Smooth muscle cell (in vitro differentiated cells): Measurements from ENCODE around the gene ARL6IP1. TPM values are rescaled to one million over a fixed set of nuclear protein-coding genes. Genes with fewer than 3 reads are reported as not detected.

Experiments
- DNase-seq: peaks from one replicate; lab custom pipeline; 2025; ENCODE audit not compliant: unreplicated experiment; lab: John Stamatoyannopoulos, UW
- H2AFZ ChIP-seq: fragments of 200-600 bp; sonication (generic); 2 replicates; pipeline ENCODE4 v1.6.0; 2016; ENCODE audit warnings: antibody characterized with exemption, low read depth, mild to moderate bottlenecking
- H3F3A ChIP-seq: fragments of 200-600 bp; sonication (generic); 2 replicates; pipeline ENCODE4 v1.6.0; 2017; ENCODE audit warnings: antibody characterized with exemption, low read depth
- H3K27ac ChIP-seq: fragments of 200-600 bp; sonication (generic); 2 replicates; pipeline ENCODE4 v1.5.1; 2016; ENCODE audit warnings: low read depth, mild to moderate bottlenecking
- H3K27me3 ChIP-seq: fragments of 200-600 bp; sonication (generic); 2 replicates; pipeline ENCODE4 v1.6.1; 2016; ENCODE audit warnings: low read depth, mild to moderate bottlenecking
- H3K36me3 ChIP-seq: fragments of 200-600 bp; sonication (generic); 2 replicates; pipeline ENCODE4 v1.5.1; 2016; ENCODE audit warnings: low read depth
- H3K4me1 ChIP-seq: fragments of 200-600 bp; sonication (generic); 2 replicates; pipeline ENCODE4 v1.5.1; 2016; ENCODE audit warnings: low read depth
- H3K4me2 ChIP-seq: fragments of 200-600 bp; sonication (generic); 2 replicates; pipeline ENCODE4 v1.6.0; 2016; ENCODE audit warnings: mild to moderate bottlenecking
- H3K4me3 ChIP-seq: fragments of 200-600 bp; sonication (generic); 2 replicates; pipeline ENCODE4 v1.5.1; 2016; ENCODE audit warnings: mild to moderate bottlenecking
- H3K79me2 ChIP-seq: fragments of 200-600 bp; sonication (generic); 2 replicates; pipeline ENCODE4 v1.6.0; 2016; ENCODE audit warnings: low read depth, mild to moderate bottlenecking
- H3K9ac ChIP-seq: fragments of 200-600 bp; sonication (generic); 2 replicates; pipeline ENCODE4 v1.6.0; 2016; ENCODE audit warnings: low read depth
- H3K9me3 ChIP-seq: fragments of 200-600 bp; sonication (generic); replicated peaks from 2 replicates; pipeline ENCODE4 v1.5.1; 2016; ENCODE audit warnings: low read depth
- H4K20me1 ChIP-seq: fragments of 200-600 bp; sonication (generic); 2 replicates; pipeline ENCODE4 v1.6.0; 2016; ENCODE audit warnings: low read depth
- WGBS: methylation state at CpG from one replicate; pipeline ENCODE4 v1.1.7; 2016; ENCODE audit warnings: low lambda C conversion rate; 5-methylcytosine and 5-hydroxymethylcytosine counted together
- polyA plus RNA-seq: library from polyadenylated mRNA; unstranded; fragments of >200 nt; fragmentation: Nextera tagmentation; extraction: Ambion mirVana; gene quantifications from 2 replicates; pipeline ENCODE4 v1.2.1, GENCODE V29; 2016
- total RNA-seq: library from RNA; depleted of rRNA; stranded (reverse); fragments of >200 nt; gene quantifications from 2 replicates; pipeline ENCODE4 v1.2.3, GENCODE V29; 2014
- TF ChIP-seq, protein P1 (sequence below): fragments of 200-600 bp; sonication (generic); IDR thresholded peaks from 2 replicates; pipeline ENCODE4 v1.5.1; 2017; ENCODE audit warnings: borderline replicate concordance, mild to moderate bottlenecking, antibody characterized with exemption; ENCODE audit not compliant: insufficient read depth, poor library complexity, severe bottlenecking

Gene ARL6IP1
- total and polyA plus RNA-seq, 2 experiments from 2014 or later, result 90.6 to 205 TPM

DNA sequence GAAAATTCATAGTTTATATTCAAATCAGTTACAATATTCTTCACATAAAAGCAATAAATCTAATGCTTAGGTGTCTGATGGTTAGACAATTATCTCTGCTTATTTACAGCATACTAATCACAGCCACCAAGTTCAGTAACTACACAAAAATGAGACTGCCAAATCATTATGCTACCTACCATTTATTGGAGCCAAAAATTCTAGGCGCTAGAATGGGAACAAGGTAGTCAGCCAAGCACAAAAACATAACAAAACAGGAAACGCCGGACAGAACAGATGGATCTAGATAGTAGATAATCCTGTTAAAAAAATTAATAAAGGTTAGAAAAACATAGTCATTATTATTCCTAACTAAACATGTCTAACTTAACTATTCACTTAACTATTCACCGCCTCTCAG is 3.6 kb downstream of the ARL6IP1 start:
- H3K27ac ChIP-seq, result no peak overlapping the region
- no peaks in the 10 kb centered on the region for H3K9me3 ChIP-seq
- H3F3A ChIP-seq, result peaks cover 10% of the 10 kb centered on the region
- peaks cover 56% of the 10 kb centered on the region for H3K79me2 ChIP-seq
- WGBS, result 97% methylated on average over 4 of the region's 4 CpGs
- no peaks in the 10 kb centered on the region for H3K27me3 ChIP-seq
- H4K20me1 ChIP-seq, result peaks cover 33% of the 10 kb centered on the region
- H3K36me3 ChIP-seq, result peaks cover 16% of the 10 kb centered on the region
- no peak for DNase-seq
- H3K4me1 ChIP-seq, result peaks cover 21% of the 10 kb centered on the region
- no peak overlapping the region for H3K9ac ChIP-seq
- TF ChIP-seq, protein P1, sequence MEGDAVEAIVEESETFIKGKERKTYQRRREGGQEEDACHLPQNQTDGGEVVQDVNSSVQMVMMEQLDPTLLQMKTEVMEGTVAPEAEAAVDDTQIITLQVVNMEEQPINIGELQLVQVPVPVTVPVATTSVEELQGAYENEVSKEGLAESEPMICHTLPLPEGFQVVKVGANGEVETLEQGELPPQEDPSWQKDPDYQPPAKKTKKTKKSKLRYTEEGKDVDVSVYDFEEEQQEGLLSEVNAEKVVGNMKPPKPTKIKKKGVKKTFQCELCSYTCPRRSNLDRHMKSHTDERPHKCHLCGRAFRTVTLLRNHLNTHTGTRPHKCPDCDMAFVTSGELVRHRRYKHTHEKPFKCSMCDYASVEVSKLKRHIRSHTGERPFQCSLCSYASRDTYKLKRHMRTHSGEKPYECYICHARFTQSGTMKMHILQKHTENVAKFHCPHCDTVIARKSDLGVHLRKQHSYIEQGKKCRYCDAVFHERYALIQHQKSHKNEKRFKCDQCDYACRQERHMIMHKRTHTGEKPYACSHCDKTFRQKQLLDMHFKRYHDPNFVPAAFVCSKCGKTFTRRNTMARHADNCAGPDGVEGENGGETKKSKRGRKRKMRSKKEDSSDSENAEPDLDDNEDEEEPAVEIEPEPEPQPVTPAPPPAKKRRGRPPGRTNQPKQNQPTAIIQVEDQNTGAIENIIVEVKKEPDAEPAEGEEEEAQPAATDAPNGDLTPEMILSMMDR, result no peak
- no peak overlapping the region for H3K4me2 ChIP-seq
- no peak overlapping the region for H3K4me3 ChIP-seq
- no peak overlapping the region for H2AFZ ChIP-seq

- H2AFZ ChIP-seq, result no peak overlapping the region
- WGBS, result 89% methylated on average over 1 of the region's 1 CpG
- no peak overlapping the region for H3K4me2 ChIP-seq
- peaks cover 16% of the 10 kb centered on the region for H3K36me3 ChIP-seq
- DNase-seq, result no peak
- no peak overlapping the region for H3K9ac ChIP-seq
- no peaks in the 10 kb centered on the region for H3K27me3 ChIP-seq
- H3F3A ChIP-seq, result peaks cover 20% of the 10 kb centered on the region
- TF ChIP-seq, protein P1, result no peak
- H3K27ac ChIP-seq, result no peak overlapping the region
- peaks cover 56% of the 10 kb centered on the region for H3K79me2 ChIP-seq
- H3K9me3 ChIP-seq, result no peaks in the 10 kb centered on the region
- H3K4me3 ChIP-seq, result no peak overlapping the region
- peaks cover 18% of the 10 kb centered on the region for H3K4me1 ChIP-seq
- peaks cover 33% of the 10 kb centered on the region for H4K20me1 ChIP-seq
Measured at GRCh38 chr16:18796377-18796776, 5.0 kb downstream of the ARL6IP1 start.

- Histone ChIP-seq H3F3A (peaks cover 36% of the 10 kb centered on the region), H3K4me2 (no peak overlapping the region), H3K4me1 (peaks cover 12% of the 10 kb centered on the region), H3K36me3 (peaks cover 16% of the 10 kb centered on the region), H3K79me2 (peaks cover 48% of the 10 kb centered on the region), H3K9me3 (no peaks in the 10 kb centered on the region), H3K27ac (peak overlapping the region; percentile 25), H3K27me3 (no peaks in the 10 kb centered on the region), H4K20me1 (peaks cover 24% of the 10 kb centered on the region), H3K9ac (no peak overlapping the region), H3K4me3 (no peak overlapping the region), H2AFZ (no peak overlapping the region)
- TF ChIP-seq, protein P1, result no peak
- no peak for DNase-seq
- 88% methylated on average over 11 of the region's 11 CpGs for WGBS
Measured at GRCh38 chr16:18792836-18793433, 8.4 kb downstream of the ARL6IP1 start.
